Measurements from ENCODE around the gene PRDM16.

PRDM16 gene

GRCh38 chr1:3450202-3450863 lies 381.3 kb downstream of the PRDM16 start:
- no peak for DNase-seq

GRCh38 chr1:3450983-3451382 lies 382.0 kb downstream of the PRDM16 start:
- DNase-seq = no peak

GRCh38 chr1:3451994-3452865 lies 383.2 kb downstream of the PRDM16 start:
- no peak for DNase-seq

- no peak for DNase-seq
Observed at GRCh38 chr1:3452866-3453175, 383.8 kb downstream of the PRDM16 start.

- peak; percentile 80 for DNase-seq
Observed at GRCh38 chr1:3453203-3453761, 384.3 kb downstream of the PRDM16 start.

GRCh38 chr1:3453891-3454810 lies 385.1 kb downstream of the PRDM16 start, which contains the start of gene ARHGEF16:
Gene ARHGEF16 (plus strand): TSS chr1:3454665. CDS start chr1:3463085, 8,420 bp downstream.
- peak; percentile 17 for DNase-seq

GRCh38 chr1:3454811-3455618 lies 386.0 kb downstream of the PRDM16 start:
- DNase-seq = no peak

GRCh38 chr1:3455670-3456448 lies 386.9 kb downstream of the PRDM16 start:
- DNase-seq = no peak

- no peak for DNase-seq
Observed at GRCh38 chr1:3456449-3456963, 387.5 kb downstream of the PRDM16 start.

GRCh38 chr1:3456964-3457909 lies 388.2 kb downstream of the PRDM16 start:
- DNase-seq = no peak

- DNase-seq = no peak
Observed at GRCh38 chr1:3457910-3458883, 389.2 kb downstream of the PRDM16 start.

GRCh38 chr1:3459051-3459908 lies 390.3 kb downstream of the PRDM16 start:
- no peak for DNase-seq

GRCh38 chr1:3459940-3460671 lies 391.1 kb downstream of the PRDM16 start:
- no peak for DNase-seq

GRCh38 chr1:3460672-3461131 lies 391.7 kb downstream of the PRDM16 start:
- no peak for DNase-seq

- DNase-seq = no peak
Observed at GRCh38 chr1:3461238-3461933, 392.4 kb downstream of the PRDM16 start.

GRCh38 chr1:3461934-3462275 lies 392.9 kb downstream of the PRDM16 start:
- no peak for DNase-seq
